HL-60 (cell line): ENCODE measurements around the gene ACOX3.

Experiments
- DNase-seq, 2 experiments: peaks; one replicate each; pipeline ENCODE4 v3.0.0-alpha.2; 2010 to 2020; ENCODE audit warnings: low read depth in 1 of 2, low spot score in 1 of 2
- H3K27ac ChIP-seq: fragments of 250-450 bp; sonication (Bioruptor Pico); replicated peaks from 2 replicates; pipeline ENCODE4 v1.5.1; 2020; ENCODE audit warnings: mild to moderate bottlenecking, moderate library complexity
- H3K27me3 ChIP-seq: fragments of 250-450 bp; sonication (Bioruptor Pico); 2 replicates; pipeline ENCODE4 v1.5.1; 2021; ENCODE audit warnings: mild to moderate bottlenecking, moderate library complexity; ENCODE audit not compliant: insufficient read depth, poor library complexity, severe bottlenecking
- H3K4me3 ChIP-seq: replicated peaks from 2 replicates; pipeline ENCODE4 v1.5.1; 2011; ENCODE audit warnings: mild to moderate bottlenecking, control low read depth, low read length; ENCODE audit not compliant: insufficient read depth
- CTCF ChIP-seq: IDR thresholded peaks from one replicate; pipeline ENCODE4 v1.5.1; 2011; ENCODE audit warnings: low read length, control low read depth, inconsistent platforms; ENCODE audit not compliant: insufficient read depth
- GABPA ChIP-seq: IDR thresholded peaks from 2 replicates; pipeline ENCODE4 v1.6.1; 2012; ENCODE audit warnings: low read depth
- POLR2AphosphoS5 ChIP-seq: IDR thresholded peaks from 2 replicates; pipeline ENCODE4 v1.6.1; 2012; ENCODE audit warnings: low read depth
- REST ChIP-seq: IDR thresholded peaks from 2 replicates; pipeline ENCODE4 v1.6.1; 2012; ENCODE audit warnings: low read depth; ENCODE audit not compliant: insufficient replicate concordance
- SPI1 ChIP-seq: IDR thresholded peaks from 2 replicates; pipeline ENCODE4 v1.6.1; 2012; ENCODE audit warnings: low read depth, mild to moderate bottlenecking, borderline replicate concordance

The ACOX3 gene

GRCh38 chr4:8328456-8328855, 112.1 kb downstream of the ACOX3 start:
- no peak for DNase-seq
- Histone ChIP-seq H3K27me3 (no peaks in the 10 kb centered on the region), H3K4me3 (no peak overlapping the region), H3K27ac (no peak overlapping the region)
- no peak for TF ChIP-seq SPI1
- no peak for TF ChIP-seq REST
- TF ChIP-seq GABPA: no peak
- TF ChIP-seq POLR2AphosphoS5: no peak
- TF ChIP-seq CTCF: no peak

GRCh38 chr4:8326206-8326605, 114.3 kb downstream of the ACOX3 start:
- Histone ChIP-seq H3K27me3 (no peaks in the 10 kb centered on the region), H3K27ac (no peak overlapping the region), H3K4me3 (no peak overlapping the region)
- TF ChIP-seq REST (no peak), SPI1 (no peak), GABPA (no peak), POLR2AphosphoS5 (no peak), CTCF (no peak)
- no peak for DNase-seq

GRCh38 chr4:8325291-8325973, 115.1 kb downstream of the ACOX3 start:
- Histone ChIP-seq H3K4me3 (no peak overlapping the region), H3K27ac (no peak overlapping the region), H3K27me3 (no peaks in the 10 kb centered on the region)
- TF ChIP-seq POLR2AphosphoS5: no peak
- no peak for TF ChIP-seq GABPA
- no peak for TF ChIP-seq SPI1
- no peak for TF ChIP-seq CTCF
- TF ChIP-seq REST: no peak
- DNase-seq: no peak
